Uterus (tissue), 4 donors: Measurements from ENCODE around the gene FOXF2. TPM values are rescaled to one million over a fixed set of nuclear protein-coding genes. Genes with fewer than 3 reads are reported as not detected.

Experiments used
- DNase-seq, 2 donors: peaks; one replicate each; pipeline ENCODE4 v3.0.0-alpha.2; 2019 to 2020
- H3K27ac ChIP-seq, 2 donors: fragments of 200-600 bp; sonication (generic); 1 replicate in 1 of 2; 2 replicates in 1 of 2; pipeline ENCODE4 v1.5.1; 2016 to 2018
- H3K27me3 ChIP-seq, 2 donors: fragments of 200-600 bp; sonication (generic); one replicate each; pipeline ENCODE4 v1.5.1; 2018 to 2019; ENCODE audit warnings: control low read depth in 1 of 2
- H3K36me3 ChIP-seq, 2 donors: fragments of 200-600 bp; sonication (generic); one replicate each; pipeline ENCODE4 v1.5.1; 2019; ENCODE audit warnings: control low read depth in 1 of 2
- H3K4me1 ChIP-seq, 2 donors: fragments of 200-600 bp; sonication (generic); one replicate each; pipeline ENCODE4 v1.5.1; 2018 to 2019; ENCODE audit warnings: control low read depth in 1 of 2
- H3K4me3 ChIP-seq, 2 donors: fragments of 200-600 bp; sonication (generic); 1 replicate in 1 of 2; 2 replicates in 1 of 2; pipeline ENCODE4 v1.5.1; 2018 to 2019; ENCODE audit warnings: mild to moderate bottlenecking in 1 of 2
- H3K9me3 ChIP-seq, 2 donors: fragments of 200-600 bp; sonication (generic); one replicate each; pipeline ENCODE4 v1.5.1; 2019; ENCODE audit warnings: control low read depth in 1 of 2
- CTCF ChIP-seq, 4 experiments: fragments of 200-600 bp in 2 of 4; fragments of 450-650 bp in 2 of 4; sonication (generic) in 2 of 4; IDR thresholded peaks; one replicate each; pipeline ENCODE4 v1.5.1; 2016 to 2019; ENCODE audit warnings: antibody characterized with exemption in 4 of 4, mild to moderate bottlenecking in 2 of 4, moderate library complexity in 1 of 4
- POLR2A ChIP-seq, 2 donors: fragments of 450-650 bp; IDR thresholded peaks; one replicate each; pipeline ENCODE4 v1.6.1; 2016; ENCODE audit warnings: antibody characterized with exemption in 2 of 2, mild to moderate bottlenecking in 1 of 2, moderate library complexity in 1 of 2
- intact Hi-C: fragments of 100-400 bp; cut with DNase I; formaldehyde crosslinking; loops from one replicate; pipeline ENCODE4 v1.15.1; 2023; ENCODE audit warnings: low total_unique reads
- total RNA-seq, 4 donors: library from RNA; depleted of rRNA in 3 of 4; stranded (reverse); fragments of >200 nt in 3 of 4; gene quantifications; one replicate each; pipeline versions ENCODE4 v1.1.0 to v1.2.4, GENCODE V29; 2014 to 2023
- donor health status: DM: yes; HTN: yes; CAD: no.

FOXF2 gene
- total RNA-seq, 4 donors from 2014 or later = not detected

- TF ChIP-seq POLR2A (IDR thresholded peaks at IDR 0.05) (no peak), CTCF (IDR thresholded peaks at IDR 0.05) (no peak)
- DNase-seq = no peak
- no peaks in the 10 kb centered on the region for H3K9me3 ChIP-seq
- H3K4me1 ChIP-seq = peaks cover 0 to 27% of the 10 kb centered on the region in 2 donors
- peaks cover 16 to 78% of the 10 kb centered on the region in 2 donors for H3K27me3 ChIP-seq
- no peaks in the 10 kb centered on the region for H3K36me3 ChIP-seq
- H3K4me3 ChIP-seq = no peak overlapping the region
- intact Hi-C loops = no loop called here
- no peak overlapping the region for H3K27ac ChIP-seq
Measured at GRCh38 chr6:1379788-1380147, 9.6 kb upstream of the FOXF2 start.

GRCh38 chr6:1380625-1381427 lies 8.6 kb upstream of the FOXF2 start:
- TF ChIP-seq POLR2A (IDR thresholded peaks at IDR 0.05) (no peak), CTCF (IDR thresholded peaks at IDR 0.05) (no peak)
- Histone ChIP-seq H3K36me3 (no peaks in the 10 kb centered on the region), H3K9me3 (no peaks in the 10 kb centered on the region), H3K4me3 (no peak overlapping the region), H3K4me1 (peaks cover 0 to 27% of the 10 kb centered on the region in 2 donors), H3K27me3 (peaks cover 16 to 80% of the 10 kb centered on the region in 2 donors), H3K27ac (no peak overlapping the region)
- intact Hi-C loops = no loop called here
- no peak for DNase-seq

GRCh38 chr6:1381481-1382330 lies 7.7 kb upstream of the FOXF2 start:
- Histone ChIP-seq H3K4me1 (peaks cover 0 to 27% of the 10 kb centered on the region in 2 donors), H3K9me3 (no peaks in the 10 kb centered on the region), H3K27ac (no peak overlapping the region), H3K36me3 (no peaks in the 10 kb centered on the region), H3K27me3 (peaks cover 16 to 80% of the 10 kb centered on the region in 2 donors), H3K4me3 (no peak overlapping the region)
- peak in 1 of 2 donors; percentile 41 for DNase-seq
- intact Hi-C loops = no loop called here
- no peak for TF ChIP-seq POLR2A (IDR thresholded peaks at IDR 0.05)
- TF ChIP-seq CTCF (IDR thresholded peaks at IDR 0.05) = peak; percentile 65 to 87 (median 74)

- no peak overlapping the region for H3K27ac ChIP-seq
- no peaks in the 10 kb centered on the region for H3K36me3 ChIP-seq
- H3K9me3 ChIP-seq = no peaks in the 10 kb centered on the region
- H3K27me3 ChIP-seq = peaks cover 18 to 80% of the 10 kb centered on the region in 2 donors
- no peak for DNase-seq
- TF ChIP-seq POLR2A (IDR thresholded peaks at IDR 0.05) (no peak), CTCF (IDR thresholded peaks at IDR 0.05) (no peak)
- no peak overlapping the region for H3K4me3 ChIP-seq
- intact Hi-C loops = no loop called here
- peaks cover 0 to 27% of the 10 kb centered on the region in 2 donors for H3K4me1 ChIP-seq
Measured at GRCh38 chr6:1382331-1382882, 7.0 kb upstream of the FOXF2 start.
